ENCODE measurements around the gene CNOT11. TPM values are rescaled to one million over a fixed set of nuclear protein-coding genes. Genes with fewer than 3 reads are reported as not detected.
A peak's percentile ranks its signal among the peaks of the same experiment; 100 is the strongest.
"Not testable (repeated sequence)": the region's sequence is repeated elsewhere in the genome, so short reads cannot be mapped to it uniquely, and the experiment has no call there.

Gene CNOT11
- total RNA-seq, 4 donors from 2014 or later: 26.1 to 32.1 (median 28.7) TPM

GRCh38 chr2:101249826-101250225, 2.9 kb upstream of the CNOT11 start:
- no peak overlapping the region for H3K4me3 ChIP-seq (ENCODE audit: low read depth, poor library complexity, severe bottlenecking)
- intact Hi-C loops (cut with DNase I; ENCODE audit: low total_unique reads): no loop called here
- DNase-seq (ENCODE audit: low spot score in 2 of 2): no peak
- no peak for TF ChIP-seq POLR2A (IDR thresholded peaks at IDR 0.05)
- TF ChIP-seq, protein P1, sequence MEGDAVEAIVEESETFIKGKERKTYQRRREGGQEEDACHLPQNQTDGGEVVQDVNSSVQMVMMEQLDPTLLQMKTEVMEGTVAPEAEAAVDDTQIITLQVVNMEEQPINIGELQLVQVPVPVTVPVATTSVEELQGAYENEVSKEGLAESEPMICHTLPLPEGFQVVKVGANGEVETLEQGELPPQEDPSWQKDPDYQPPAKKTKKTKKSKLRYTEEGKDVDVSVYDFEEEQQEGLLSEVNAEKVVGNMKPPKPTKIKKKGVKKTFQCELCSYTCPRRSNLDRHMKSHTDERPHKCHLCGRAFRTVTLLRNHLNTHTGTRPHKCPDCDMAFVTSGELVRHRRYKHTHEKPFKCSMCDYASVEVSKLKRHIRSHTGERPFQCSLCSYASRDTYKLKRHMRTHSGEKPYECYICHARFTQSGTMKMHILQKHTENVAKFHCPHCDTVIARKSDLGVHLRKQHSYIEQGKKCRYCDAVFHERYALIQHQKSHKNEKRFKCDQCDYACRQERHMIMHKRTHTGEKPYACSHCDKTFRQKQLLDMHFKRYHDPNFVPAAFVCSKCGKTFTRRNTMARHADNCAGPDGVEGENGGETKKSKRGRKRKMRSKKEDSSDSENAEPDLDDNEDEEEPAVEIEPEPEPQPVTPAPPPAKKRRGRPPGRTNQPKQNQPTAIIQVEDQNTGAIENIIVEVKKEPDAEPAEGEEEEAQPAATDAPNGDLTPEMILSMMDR (IDR thresholded peaks at IDR 0.05): no peak
- 73% methylated on average over 5 of the region's 5 CpGs for WGBS, 2 donors

- intact Hi-C loops (cut with DNase I; ENCODE audit: low total_unique reads); DNase-seq (ENCODE audit: low spot score in 2 of 2); H3K4me3 ChIP-seq (ENCODE audit: low read depth, poor library complexity, severe bottlenecking): not testable (repeated sequence)
- 76 to 80% methylated on average over 10 of the region's 10 CpGs for WGBS, 2 donors
Measured at GRCh38 chr2:101251246-101251781, 1.4 kb upstream of the CNOT11 start.

DNA sequence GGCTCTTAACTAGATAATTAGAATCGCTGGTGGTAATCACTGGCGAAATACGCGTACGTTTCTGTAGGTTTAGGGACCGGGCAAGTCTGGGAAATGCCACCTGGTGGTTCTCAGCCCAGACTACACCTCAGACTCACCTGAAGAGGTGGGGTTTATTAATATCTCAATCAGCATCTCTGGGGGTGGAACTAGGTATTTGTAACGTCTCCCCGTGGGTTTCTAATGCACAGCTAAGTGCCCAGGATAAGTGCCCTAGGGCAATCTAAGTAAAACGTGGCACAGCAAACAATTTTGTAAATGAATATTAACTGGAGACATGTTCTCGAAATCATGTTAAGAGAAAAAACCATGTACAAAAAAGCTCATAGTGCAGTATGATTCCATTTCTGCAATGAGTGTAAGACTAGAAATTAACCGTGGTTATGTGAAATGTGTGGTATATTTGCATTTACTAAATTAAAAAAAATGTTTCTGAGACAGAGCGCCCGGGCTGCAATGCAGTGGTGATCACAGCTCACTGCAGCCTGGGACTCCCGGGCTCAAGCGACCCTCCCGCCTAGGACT, 760 bp upstream of the CNOT11 start:
- no peak overlapping the region for H3K4me3 ChIP-seq (ENCODE audit: low read depth, poor library complexity, severe bottlenecking)
- WGBS, 2 donors: 25% methylated on average over 16 of the region's 16 CpGs
- intact Hi-C loops (cut with DNase I; ENCODE audit: low total_unique reads): no loop called here
- TF ChIP-seq POLR2A (IDR thresholded peaks at IDR 0.05): no peak
- TF ChIP-seq, protein P1 (IDR thresholded peaks at IDR 0.05): peak in 1 of 3 donors; percentile 4
- DNase-seq (ENCODE audit: low spot score in 2 of 2): peak in 1 of 2 donors; percentile 27

DNA sequence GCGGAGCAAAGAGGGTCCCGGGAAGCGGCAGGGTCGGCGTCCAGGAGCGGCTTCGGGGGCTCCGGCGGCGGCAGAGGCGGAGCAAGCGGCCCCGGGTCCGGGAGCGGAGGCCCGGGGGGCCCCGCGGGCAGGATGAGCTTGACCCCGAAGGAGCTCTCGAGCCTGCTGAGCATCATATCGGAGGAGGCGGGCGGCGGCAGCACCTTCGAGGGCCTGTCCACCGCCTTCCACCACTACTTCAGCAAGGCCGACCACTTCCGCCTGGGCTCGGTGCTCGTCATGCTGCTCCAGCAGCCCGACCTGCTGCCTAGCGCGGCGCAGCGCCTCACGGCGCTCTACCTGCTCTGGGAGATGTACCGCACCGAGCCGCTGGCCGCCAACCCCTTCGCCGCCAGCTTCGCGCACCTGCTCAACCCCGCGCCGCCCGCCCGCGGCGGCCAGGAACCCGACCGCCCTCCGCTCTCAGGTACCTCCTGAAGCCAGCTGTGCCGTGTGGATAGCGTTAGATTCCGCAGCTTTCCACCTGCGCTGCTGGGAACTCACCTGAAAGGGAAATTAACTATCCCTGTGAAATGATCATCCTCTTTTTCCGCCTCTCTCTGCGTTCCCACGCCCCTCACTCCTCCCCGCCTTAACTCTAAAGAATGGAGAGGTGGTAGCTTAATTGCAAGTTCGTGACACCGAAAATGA, 472 bp downstream of the CNOT11 start:
- DNase-seq (ENCODE audit: low spot score in 2 of 2): peak; percentile 53 to 91
- WGBS, 2 donors: 1% methylated on average over 18 to 35 of the region's 65 CpGs
- peak overlapping the region; percentile 86 for H3K4me3 ChIP-seq (ENCODE audit: low read depth, poor library complexity, severe bottlenecking)
- intact Hi-C loops (cut with DNase I; ENCODE audit: low total_unique reads): no loop called here
- TF ChIP-seq POLR2A (IDR thresholded peaks at IDR 0.05): no peak
- TF ChIP-seq, protein P1 (IDR thresholded peaks at IDR 0.05): no peak

- intact Hi-C loops (cut with DNase I; ENCODE audit: low total_unique reads): no loop called here
Measured at GRCh38 chr2:101253703-101254450, 1.2 kb downstream of the CNOT11 start.

More at GRCh38 chr2:101253703-101254450, 1.2 kb downstream of the CNOT11 start:
- peak overlapping the region; percentile 86 for H3K4me3 ChIP-seq (ENCODE audit: low read depth, poor library complexity, severe bottlenecking)
- TF ChIP-seq, protein P1 (IDR thresholded peaks at IDR 0.05): no peak
- no peak for TF ChIP-seq POLR2A (IDR thresholded peaks at IDR 0.05)
- WGBS, 2 donors: 20 to 26% methylated on average over 17 of the region's 17 CpGs
- no peak for DNase-seq (ENCODE audit: low spot score in 2 of 2)
